Sigmoid colon (tissue), 4 donors: Measurements from ENCODE around the gene NIN.

Experiments
- POLR2A ChIP-seq, 2 donors: fragments of 450-650 bp; IDR thresholded peaks; one replicate each; pipeline ENCODE4 v1.6.1; 2016; ENCODE audit warnings: antibody characterized with exemption in 2 of 2, mild to moderate bottlenecking in 2 of 2, moderate library complexity in 2 of 2
- POLR2AphosphoS5 ChIP-seq, 4 donors: sonication (generic); formaldehyde crosslinking; IDR thresholded peaks; one replicate each; pipeline ENCODE4 v1.6.1; 2017; ENCODE audit warnings: antibody characterized with exemption in 4 of 4

DNA sequence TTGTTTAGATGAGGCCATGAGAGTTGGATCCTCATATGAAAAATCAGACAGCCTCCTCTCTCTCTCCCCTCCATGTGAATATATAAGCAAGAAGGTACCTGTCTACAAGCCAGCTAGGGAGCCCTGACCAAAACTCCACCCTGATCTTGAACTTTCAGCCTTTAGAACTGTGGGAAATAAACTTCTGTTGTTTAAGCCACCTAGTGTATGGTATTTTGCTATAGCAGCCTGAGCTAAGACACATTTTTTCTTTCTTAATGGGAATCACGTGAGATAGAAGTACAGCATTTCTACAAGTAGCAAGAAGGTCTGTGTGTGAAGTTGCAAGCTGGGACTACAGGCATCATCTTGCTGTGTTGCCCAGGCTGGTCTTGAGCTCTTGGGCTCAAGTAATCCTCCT lies 24.6 kb upstream of the NIN start:
- TF ChIP-seq POLR2A (IDR thresholded peaks at IDR 0.05) (no peak), POLR2AphosphoS5 (IDR thresholded peaks at IDR 0.05) (no peak)
